ENCODE results near the gene NXN. TPM values are rescaled to one million over a fixed set of nuclear protein-coding genes. Genes with fewer than 3 reads are reported as not detected.
A peak's percentile ranks its signal among the peaks of the same experiment; 100 is the strongest.
"Not testable (repeated sequence)": the region's sequence is repeated elsewhere in the genome, so short reads cannot be mapped to it uniquely, and the experiment has no call there.

Gene NXN
- total and polyA plus RNA-seq, 4 experiments from 2014 or later = 0.55 to 2.7 (median 1.9) TPM

- DNase-seq, H3K9me3 Mint-ChIP-seq: not testable (repeated sequence)
These were observed 105.0 kb downstream of the NXN start for GRCh38 chr17:874590-874989.

DNA sequence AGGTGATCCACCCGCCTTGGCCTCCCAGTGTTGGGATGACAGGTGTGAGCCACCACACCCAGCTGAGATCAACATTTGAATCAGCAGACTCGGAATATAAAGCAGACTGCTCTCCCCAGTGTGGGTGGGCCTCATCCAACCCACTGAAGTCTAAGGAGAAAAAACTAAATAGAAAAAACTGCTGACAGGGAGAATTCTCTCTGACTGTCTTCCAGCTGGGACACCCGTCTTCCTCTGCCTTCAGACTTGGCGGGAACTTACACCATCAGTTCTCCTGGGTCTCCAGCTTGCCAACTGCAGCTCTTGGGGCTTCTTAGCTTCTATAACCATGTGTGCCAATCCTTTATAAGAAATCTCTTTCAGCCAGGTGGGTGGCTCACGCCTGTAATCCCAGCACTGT is 106.7 kb downstream of the NXN start:
- H3K27ac Mint-ChIP-seq = no peak overlapping the region
- intact Hi-C loops (cut with micrococcal nuclease) = no loop called here
- ChIA-PET POLR2A (ENCODE audit: partially characterized antibody) (no interaction called here), CTCF (ENCODE audit: partially characterized antibody) (no interaction called here)
- H3K9me3 ChIP-seq (ENCODE audit: control insufficient read depth in 1 of 2, low read length in 2 of 2) = no peaks in the 10 kb centered on the region
- no peak overlapping the region for H3K4me3 Mint-ChIP-seq
- peaks cover 14 to 32% of the 10 kb centered on the region in 2 donors for H3K27me3 Mint-ChIP-seq
- H3K4me1 ChIP-seq (ENCODE audit: insufficient read depth, low read length) = no peaks in the 10 kb centered on the region
- no peaks in the 10 kb centered on the region for H3K36me3 ChIP-seq (ENCODE audit: insufficient read depth, low read length)
- no peak overlapping the region for H3K4me3 ChIP-seq (ENCODE audit: low read length in 2 of 2)
- no peaks in the 10 kb centered on the region for H3K36me3 Mint-ChIP-seq
- DNase-seq = no peak
- no peaks in the 10 kb centered on the region for H3K27me3 ChIP-seq (ENCODE audit: insufficient read depth, low read length)
- peaks cover 5 to 10% (median 7%) of the 10 kb centered on the region in 4 donors for H3K4me1 Mint-ChIP-seq
- peaks cover 0 to 4% (median under 1%) of the 10 kb centered on the region in 8 donors for H3K9me3 Mint-ChIP-seq
- H3K27ac ChIP-seq (ENCODE audit: low read depth, low read length) = no peak overlapping the region

More at GRCh38 chr17:874590-874989, 105.0 kb downstream of the NXN start:
- Mint-ChIP-seq H3K27me3 (peaks cover 11 to 27% of the 10 kb centered on the region in 2 donors), H3K27ac (peak overlapping the region in 1 of 7 donors; percentile 15), H3K4me1 (peaks cover 6 to 11% (median 8%) of the 10 kb centered on the region in 4 donors)
- H3K36me3 ChIP-seq (ENCODE audit: insufficient read depth, low read length); H3K27me3 ChIP-seq (ENCODE audit: insufficient read depth, low read length); intact Hi-C loops (cut with micrococcal nuclease); CTCF ChIA-PET (ENCODE audit: partially characterized antibody); H3K9me3 ChIP-seq (ENCODE audit: control insufficient read depth in 1 of 2, low read length in 2 of 2); H3K4me3 Mint-ChIP-seq; H3K36me3 Mint-ChIP-seq; H3K27ac ChIP-seq (ENCODE audit: low read depth, low read length); H3K4me3 ChIP-seq (ENCODE audit: low read length in 2 of 2); H3K4me1 ChIP-seq (ENCODE audit: insufficient read depth, low read length): not testable (repeated sequence)
- POLR2A ChIA-PET (ENCODE audit: partially characterized antibody) = interaction anchor here (0.6 kb wide), 1 partner anchor 183 kb away, joined by 3 read pairs; no protein-coding TSS in a partner anchor

- no peaks in the 10 kb centered on the region for H3K27me3 ChIP-seq (ENCODE audit: insufficient read depth, low read length)
- no peak for DNase-seq
These were observed 107.6 kb downstream of the NXN start for GRCh38 chr17:871751-872519.

GRCh38 chr17:869567-870525 is 109.7 kb downstream of the NXN start:
- Histone ChIP-seq H3K36me3 (ENCODE audit: insufficient read depth, low read length) (no peaks in the 10 kb centered on the region), H3K27ac (ENCODE audit: low read depth, low read length) (no peak overlapping the region), H3K9me3 (ENCODE audit: control insufficient read depth in 1 of 2, low read length in 2 of 2) (no peaks in the 10 kb centered on the region), H3K4me1 (ENCODE audit: insufficient read depth, low read length) (no peaks in the 10 kb centered on the region), H3K27me3 (ENCODE audit: insufficient read depth, low read length) (no peaks in the 10 kb centered on the region), H3K4me3 (ENCODE audit: low read length in 2 of 2) (no peak overlapping the region)
- no peak overlapping the region for H3K27ac Mint-ChIP-seq
- DNase-seq = no peak
- H3K36me3 Mint-ChIP-seq = no peaks in the 10 kb centered on the region
- H3K4me3 Mint-ChIP-seq = no peak overlapping the region
- H3K9me3 Mint-ChIP-seq = peaks cover 0 to 4% (median 0%) of the 10 kb centered on the region in 8 donors
- peaks cover 0 to 5% (median 4%) of the 10 kb centered on the region in 4 donors for H3K4me1 Mint-ChIP-seq
- ChIA-PET POLR2A (ENCODE audit: partially characterized antibody) (no interaction called here), CTCF (ENCODE audit: partially characterized antibody) (no interaction called here)
- peaks cover 16 to 25% of the 10 kb centered on the region in 2 donors for H3K27me3 Mint-ChIP-seq
- intact Hi-C loops (cut with micrococcal nuclease) = no loop called here

More at GRCh38 chr17:871751-872519, 107.6 kb downstream of the NXN start:
- intact Hi-C loops (cut with micrococcal nuclease) = no loop called here
- Mint-ChIP-seq H3K4me1 (peaks cover 5 to 10% (median 7%) of the 10 kb centered on the region in 4 donors), H3K27ac (peak overlapping the region in 3 of 7 donors; percentile 3 to 52 (median 6)), H3K4me3 (no peak overlapping the region), H3K36me3 (no peaks in the 10 kb centered on the region), H3K9me3 (peaks cover 0 to 4% (median 0%) of the 10 kb centered on the region in 8 donors), H3K27me3 (peaks cover 10 to 30% of the 10 kb centered on the region in 2 donors)
- H3K27ac ChIP-seq (ENCODE audit: low read depth, low read length) = no peak overlapping the region
- POLR2A ChIA-PET (ENCODE audit: partially characterized antibody) = no interaction called here
- no peaks in the 10 kb centered on the region for H3K9me3 ChIP-seq (ENCODE audit: control insufficient read depth in 1 of 2, low read length in 2 of 2)
- CTCF ChIA-PET (ENCODE audit: partially characterized antibody) = no interaction called here
- H3K4me1 ChIP-seq (ENCODE audit: insufficient read depth, low read length) = no peaks in the 10 kb centered on the region
- H3K4me3 ChIP-seq (ENCODE audit: low read length in 2 of 2) = no peak overlapping the region
- no peaks in the 10 kb centered on the region for H3K36me3 ChIP-seq (ENCODE audit: insufficient read depth, low read length)

GRCh38 chr17:869086-869485 is 110.5 kb downstream of the NXN start:
- H3K27me3 ChIP-seq (ENCODE audit: insufficient read depth, low read length) = no peaks in the 10 kb centered on the region
- ChIA-PET CTCF (ENCODE audit: partially characterized antibody) (no interaction called here), POLR2A (ENCODE audit: partially characterized antibody) (no interaction called here)
- H3K4me3 ChIP-seq (ENCODE audit: low read length in 2 of 2) = no peak overlapping the region
- no peak for DNase-seq
- H3K9me3 ChIP-seq (ENCODE audit: control insufficient read depth in 1 of 2, low read length in 2 of 2) = no peaks in the 10 kb centered on the region
- H3K4me3 Mint-ChIP-seq = no peak overlapping the region
- H3K9me3 Mint-ChIP-seq = peaks cover 0 to 4% (median 0%) of the 10 kb centered on the region in 8 donors
- peaks cover 18 to 32% of the 10 kb centered on the region in 2 donors for H3K27me3 Mint-ChIP-seq
- H3K36me3 ChIP-seq (ENCODE audit: insufficient read depth, low read length) = no peaks in the 10 kb centered on the region
- intact Hi-C loops (cut with micrococcal nuclease) = no loop called here
- no peak overlapping the region for H3K27ac ChIP-seq (ENCODE audit: low read depth, low read length)
- H3K4me1 ChIP-seq (ENCODE audit: insufficient read depth, low read length) = no peaks in the 10 kb centered on the region
- no peaks in the 10 kb centered on the region for H3K36me3 Mint-ChIP-seq
- no peak overlapping the region for H3K27ac Mint-ChIP-seq
- peaks cover 0 to 5% (median 4%) of the 10 kb centered on the region in 4 donors for H3K4me1 Mint-ChIP-seq

- intact Hi-C loops (cut with micrococcal nuclease) = no loop called here
- no peak overlapping the region for H3K4me3 Mint-ChIP-seq
These were observed 111.6 kb downstream of the NXN start for GRCh38 chr17:867896-868489.

More at GRCh38 chr17:867896-868489, 111.6 kb downstream of the NXN start:
- H3K36me3 Mint-ChIP-seq = no peaks in the 10 kb centered on the region
- DNase-seq = no peak
- H3K9me3 ChIP-seq (ENCODE audit: control insufficient read depth in 1 of 2, low read length in 2 of 2) = no peaks in the 10 kb centered on the region
- H3K9me3 Mint-ChIP-seq = peaks cover 0 to 4% (median 0%) of the 10 kb centered on the region in 8 donors
- H3K27ac ChIP-seq (ENCODE audit: low read depth, low read length) = no peak overlapping the region
- H3K36me3 ChIP-seq (ENCODE audit: insufficient read depth, low read length) = no peaks in the 10 kb centered on the region
- H3K27ac Mint-ChIP-seq = no peak overlapping the region
- no peaks in the 10 kb centered on the region for H3K27me3 ChIP-seq (ENCODE audit: insufficient read depth, low read length)
- peaks cover 19 to 34% of the 10 kb centered on the region in 2 donors for H3K27me3 Mint-ChIP-seq
- H3K4me1 Mint-ChIP-seq = peaks cover 0 to 5% (median 4%) of the 10 kb centered on the region in 4 donors
- H3K4me1 ChIP-seq (ENCODE audit: insufficient read depth, low read length) = no peaks in the 10 kb centered on the region
- POLR2A ChIA-PET (ENCODE audit: partially characterized antibody) = no interaction called here
- H3K4me3 ChIP-seq (ENCODE audit: low read length in 2 of 2) = no peak overlapping the region
- CTCF ChIA-PET (ENCODE audit: partially characterized antibody) = interaction anchor here (1.4 kb wide), 1 partner anchor 11 kb away, joined by 3 read pairs; no protein-coding TSS in a partner anchor
